C4-2B (cell line): ENCODE data around the gene KCNMB2.

Experiments
- H3K27ac ChIP-seq: fragments of 450-650 bp; 2 replicates; pipeline ENCODE4 v1.5.1; 2017
- CTCF ChIP-seq: fragments of 450-650 bp; conservative IDR thresholded peaks from 2 replicates; pipeline ENCODE4 v1.5.1; 2017; ENCODE audit warnings: mild to moderate bottlenecking
- ZFX ChIP-seq: fragments of 450-650 bp; IDR thresholded peaks from 2 replicates; pipeline ENCODE4 v1.6.1; 2017

Gene KCNMB2

GRCh38 chr3:178762385-178762784 is 226.1 kb downstream of the KCNMB2 start:
- TF ChIP-seq ZFX: no peak
- no peak overlapping the region for H3K27ac ChIP-seq

- TF ChIP-seq CTCF: no peak
- no peak for TF ChIP-seq ZFX
- no peak overlapping the region for H3K27ac ChIP-seq
Measured at GRCh38 chr3:178765472-178765871, 229.2 kb downstream of the KCNMB2 start.

GRCh38 chr3:178767581-178767980 is 231.3 kb downstream of the KCNMB2 start:
- TF ChIP-seq CTCF: no peak
- no peak for TF ChIP-seq ZFX
- H3K27ac ChIP-seq: no peak overlapping the region

GRCh38 chr3:178768072-178768864 is 232.0 kb downstream of the KCNMB2 start:
- H3K27ac ChIP-seq: no peak overlapping the region
- no peak for TF ChIP-seq CTCF
- TF ChIP-seq ZFX: no peak

- TF ChIP-seq ZFX: no peak
- no peak for TF ChIP-seq CTCF
- no peak overlapping the region for H3K27ac ChIP-seq
Measured at GRCh38 chr3:178771511-178771910, 235.3 kb downstream of the KCNMB2 start.

- TF ChIP-seq ZFX (no peak), CTCF (no peak)
- H3K27ac ChIP-seq: no peak overlapping the region
Measured at GRCh38 chr3:178772746-178773145, 236.5 kb downstream of the KCNMB2 start.

GRCh38 chr3:178773358-178773757 is 237.1 kb downstream of the KCNMB2 start:
- TF ChIP-seq CTCF (no peak), ZFX (no peak)
- no peak overlapping the region for H3K27ac ChIP-seq
